Astrocyte of the spinal cord (primary cell): ENCODE data around the gene NME2.

Experiments
- DNase-seq: peaks from one replicate; pipeline ENCODE4 v3.0.0; 2011; ENCODE audit warnings: low read depth, low spot score
- H3K4me3 ChIP-seq: 2 replicates; pipeline ENCODE4 v1.5.1; 2011; ENCODE audit warnings: low read depth, mild to moderate bottlenecking, low read length, moderate library complexity
- CTCF ChIP-seq: IDR thresholded peaks from 2 replicates; pipeline ENCODE4 v1.5.1; 2012; ENCODE audit warnings: low read depth, mild to moderate bottlenecking, low read length, inconsistent platforms
- in situ Hi-C: cut with HindIII; loops from 2 replicates; pipeline ENCODE4 v1.10.0; 2017; ENCODE audit warnings: low sequenced_read_pairs

The NME2 gene

DNA sequence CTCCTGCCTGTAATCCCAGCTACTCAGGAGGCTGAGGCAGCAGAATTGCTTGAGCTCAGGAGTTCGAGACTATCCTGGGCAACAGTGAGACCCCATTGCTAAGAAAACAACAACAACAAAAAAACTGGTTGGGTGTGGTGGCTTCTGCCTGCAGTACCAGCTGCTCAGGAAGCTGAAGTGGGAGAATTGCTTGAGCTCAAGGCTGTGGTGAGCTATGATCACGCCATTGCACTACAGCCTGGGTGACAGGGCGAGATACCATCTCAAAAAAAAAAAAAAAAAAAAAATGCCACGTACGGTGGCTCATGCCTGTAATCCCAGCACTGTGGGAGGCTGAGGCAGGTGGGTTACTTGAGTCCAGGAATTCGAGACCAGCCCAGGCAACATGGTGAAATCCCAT, 34.1 kb downstream of the NME2 start:
- H3K4me3 ChIP-seq, result no peak overlapping the region
- no peak for TF ChIP-seq CTCF
- DNase-seq, result no peak
- in situ Hi-C loops, result no loop called here

GRCh38 chr17:51200846-51201245, 34.6 kb downstream of the NME2 start:
- in situ Hi-C loops, result no loop called here
- no peak overlapping the region for H3K4me3 ChIP-seq
- DNase-seq, result no peak
- TF ChIP-seq CTCF, result no peak

GRCh38 chr17:51203838-51204237, 37.6 kb downstream of the NME2 start:
- in situ Hi-C loops, result no loop called here
- DNase-seq, result no peak
- H3K4me3 ChIP-seq, result no peak overlapping the region
- no peak for TF ChIP-seq CTCF

- no peak for TF ChIP-seq CTCF
- in situ Hi-C loops, result no loop called here
- H3K4me3 ChIP-seq, result no peak overlapping the region
- DNase-seq, result no peak
These were observed 48.7 kb downstream of the NME2 start for GRCh38 chr17:51214920-51215319.

- in situ Hi-C loops, result no loop called here
- H3K4me3 ChIP-seq, result no peak overlapping the region
- TF ChIP-seq CTCF, result no peak
- no peak for DNase-seq
These were observed 51.7 kb downstream of the NME2 start for GRCh38 chr17:51217946-51218345.

DNA sequence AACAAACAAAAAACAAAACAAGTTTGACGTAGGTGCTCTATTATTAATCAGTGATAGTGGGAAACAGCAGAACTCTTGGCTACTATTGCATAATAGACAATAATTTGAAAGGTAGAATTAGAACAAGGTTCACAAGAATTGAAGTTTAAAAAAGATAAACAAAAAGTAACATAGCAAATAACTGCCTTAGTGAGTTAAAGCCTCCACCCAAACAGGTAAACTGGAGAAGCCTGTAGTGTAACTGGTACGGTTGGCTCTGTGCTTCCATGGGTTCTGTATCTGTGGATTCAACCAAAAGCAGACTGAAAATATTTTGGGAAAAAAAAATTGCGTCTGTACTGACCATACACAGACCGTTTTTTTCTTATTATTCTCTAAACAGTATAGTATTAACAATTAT, 55.1 kb downstream of the NME2 start:
- in situ Hi-C loops, result no loop called here
- no peak overlapping the region for H3K4me3 ChIP-seq
- no peak for DNase-seq
- no peak for TF ChIP-seq CTCF
